ENCODE results near the gene FMOD.

Gene FMOD

GRCh38 chr1:203351037-203351625, at the start of gene FMOD:
Gene FMOD, minus strand, starts transcription at chr1:203351122. Its CDS starts 2,852 bp downstream, at chr1:203348270.
- DNase-seq (ENCODE audit: low spot score) = peak; percentile 56

DNA sequence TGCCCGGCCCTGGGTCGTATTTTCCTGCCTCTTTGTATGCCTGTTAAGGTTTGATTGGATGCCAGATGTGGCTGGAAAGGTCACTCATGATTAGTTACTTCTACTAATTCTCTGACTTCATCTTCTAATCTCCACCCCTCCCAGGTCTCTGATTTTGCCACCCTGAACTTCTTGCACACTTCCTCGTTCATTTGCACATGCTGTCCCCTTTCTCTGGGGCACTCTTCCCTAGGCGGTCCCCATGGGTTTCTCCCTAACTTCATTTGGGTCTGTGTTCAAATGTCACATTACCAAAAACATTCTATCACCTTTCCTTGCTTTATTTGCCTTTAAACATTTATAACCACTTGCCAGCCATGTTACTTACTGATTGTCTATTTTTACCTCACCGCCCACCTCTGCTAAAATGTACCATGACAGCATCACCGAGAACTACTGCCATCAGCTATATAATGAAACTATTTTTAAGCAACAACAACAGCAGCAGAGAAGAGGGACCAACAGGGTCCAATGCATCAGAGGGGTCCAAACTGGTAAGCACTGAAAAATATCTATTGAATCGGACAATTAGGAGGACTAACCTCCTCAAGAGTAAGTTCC, 45.8 kb upstream of the FMOD start:
- no peak for DNase-seq (ENCODE audit: low spot score)

DNA sequence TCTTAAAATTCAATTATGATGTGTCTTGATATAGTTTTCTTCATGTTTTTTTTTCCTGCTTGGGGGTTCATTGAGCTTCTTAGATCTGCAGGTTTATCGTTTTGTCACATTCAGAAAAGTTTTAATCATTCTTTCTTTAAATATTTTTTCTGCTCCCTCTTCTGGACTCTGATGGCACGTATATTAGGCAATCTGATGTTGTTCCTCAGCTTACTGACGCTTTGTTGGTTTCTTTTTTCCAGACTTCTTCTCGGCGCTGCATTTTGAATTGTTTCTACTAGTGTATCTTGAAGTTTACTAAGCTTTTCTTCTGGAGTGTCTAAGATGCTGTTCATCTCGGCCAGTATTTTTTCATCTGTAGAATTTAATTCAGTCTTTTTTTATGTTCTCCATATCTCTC, 44.8 kb upstream of the FMOD start:
- no peak for DNase-seq (ENCODE audit: low spot score)

GRCh38 chr1:203390298-203390697, 39.4 kb upstream of the FMOD start:
- no peak for DNase-seq (ENCODE audit: low spot score)

- no peak for DNase-seq (ENCODE audit: low spot score)
Measured at GRCh38 chr1:203388683-203389082, 37.8 kb upstream of the FMOD start.

GRCh38 chr1:203382026-203382425, 31.1 kb upstream of the FMOD start:
- no peak for DNase-seq (ENCODE audit: low spot score)

DNA sequence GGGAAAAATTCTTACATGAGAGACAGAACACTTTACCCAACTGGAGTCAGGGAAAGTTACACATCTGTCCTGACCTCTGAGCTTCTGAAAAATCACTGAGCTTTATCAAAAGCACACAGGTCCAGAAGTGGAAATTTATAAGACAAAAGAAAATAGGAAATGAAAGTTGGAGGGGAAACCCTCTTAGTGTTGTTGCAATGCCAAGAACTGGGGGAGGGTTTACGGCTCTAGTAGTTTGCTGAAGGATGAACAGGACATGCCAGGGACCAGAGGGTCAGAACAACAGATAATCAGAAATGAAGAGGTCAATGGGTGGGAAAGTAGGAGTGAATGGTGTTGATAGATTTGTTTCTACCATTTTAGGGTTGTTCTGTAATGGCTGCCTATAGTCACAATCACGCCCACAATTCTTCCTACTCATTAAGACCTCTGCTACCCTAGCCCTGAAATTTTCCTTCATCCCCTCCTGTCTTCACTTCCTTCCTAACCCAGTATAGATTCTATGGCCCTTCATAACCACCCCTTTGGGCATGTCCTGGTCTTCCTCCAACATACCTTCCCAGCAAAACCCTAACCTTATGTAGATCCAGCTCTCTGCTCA, 30.3 kb upstream of the FMOD start:
- DNase-seq (ENCODE audit: low spot score) = no peak

DNA sequence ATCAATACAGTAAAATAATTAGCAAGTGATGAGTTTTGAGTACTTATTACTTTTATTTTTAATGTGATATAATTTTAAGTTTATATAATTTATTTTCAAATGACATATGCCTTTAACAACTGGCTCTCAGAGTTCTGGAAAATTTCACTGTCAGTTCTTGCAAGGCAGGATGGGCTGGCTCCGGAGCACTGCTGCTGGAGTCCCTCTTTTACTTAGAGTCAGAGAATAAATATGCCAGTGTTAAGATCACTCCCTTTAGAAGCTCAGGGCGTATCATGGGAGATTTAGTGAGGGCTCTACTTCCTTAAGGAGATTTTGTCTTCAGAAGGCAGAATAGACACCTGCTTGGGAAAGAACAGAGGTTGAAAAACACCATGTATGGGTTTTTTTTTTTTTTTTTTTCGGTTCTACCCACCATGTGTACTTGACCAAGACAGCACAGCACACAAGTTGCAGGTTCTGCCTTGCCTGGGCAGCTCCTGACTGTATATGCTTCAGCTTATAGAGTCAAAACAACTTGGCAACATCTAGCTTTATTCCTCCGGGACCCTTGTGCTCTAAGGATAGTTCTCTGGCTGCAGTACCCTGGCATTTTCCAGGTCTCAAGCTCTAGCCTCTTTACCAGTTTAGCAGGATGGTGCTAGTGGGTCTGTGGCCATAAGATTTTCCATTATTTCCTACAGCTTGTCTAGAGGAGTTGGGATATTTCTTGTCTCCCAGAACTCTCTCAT, 29.7 kb upstream of the FMOD start:
- DNase-seq (ENCODE audit: low spot score) = no peak

DNA sequence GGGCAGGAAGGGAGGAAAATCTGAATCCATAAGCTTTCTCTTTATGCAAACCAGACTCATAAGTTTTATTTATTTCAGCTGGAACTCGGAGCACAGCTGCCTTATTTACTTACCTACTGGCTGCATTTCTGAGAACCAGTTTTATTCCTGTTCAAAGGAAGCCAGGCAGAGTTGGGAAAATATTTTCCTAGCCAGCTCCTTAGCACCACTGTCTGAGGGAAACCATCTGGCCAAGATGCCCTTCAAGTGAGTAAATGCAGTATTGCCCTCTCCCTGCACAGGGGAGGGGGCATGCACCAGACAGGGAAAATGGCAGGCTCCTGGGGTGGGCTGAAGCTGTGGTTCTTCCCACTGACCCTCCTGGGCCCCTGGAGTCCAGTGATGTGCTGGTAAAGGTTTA, 28.9 kb upstream of the FMOD start:
- DNase-seq (ENCODE audit: low spot score) = no peak

DNA sequence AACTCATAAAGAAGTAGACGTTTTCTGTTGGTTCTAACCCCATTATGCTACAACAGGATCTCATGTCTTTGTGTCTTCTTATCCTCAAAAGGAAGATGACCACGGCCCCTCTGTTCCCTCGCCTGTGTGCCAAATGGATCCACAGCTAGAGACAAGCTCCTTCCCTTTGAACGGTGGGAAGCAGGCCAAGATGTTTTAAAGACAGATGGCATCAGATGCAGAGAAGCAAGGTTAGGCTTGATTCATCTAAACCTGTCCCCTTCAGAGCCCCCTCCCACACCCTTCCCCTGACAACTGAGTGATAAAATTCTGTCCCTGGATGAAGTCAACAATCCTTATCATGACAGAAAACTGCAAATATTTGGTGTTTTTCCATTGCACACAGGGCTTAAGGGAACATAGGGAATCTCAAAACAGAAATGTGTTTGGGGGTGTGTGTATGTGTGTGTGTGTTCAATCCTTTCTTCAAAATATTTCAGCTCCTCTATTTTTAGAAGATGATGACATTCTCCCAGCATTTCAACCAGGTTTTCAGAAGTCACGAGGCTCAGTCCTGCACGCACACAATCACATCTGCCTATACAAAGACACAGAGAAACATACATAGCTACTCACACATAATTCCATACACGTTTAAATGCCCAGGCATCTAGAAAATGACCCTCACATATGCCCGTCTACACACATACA, 27.8 kb upstream of the FMOD start:
- DNase-seq (ENCODE audit: low spot score) = peak; percentile 46

DNA sequence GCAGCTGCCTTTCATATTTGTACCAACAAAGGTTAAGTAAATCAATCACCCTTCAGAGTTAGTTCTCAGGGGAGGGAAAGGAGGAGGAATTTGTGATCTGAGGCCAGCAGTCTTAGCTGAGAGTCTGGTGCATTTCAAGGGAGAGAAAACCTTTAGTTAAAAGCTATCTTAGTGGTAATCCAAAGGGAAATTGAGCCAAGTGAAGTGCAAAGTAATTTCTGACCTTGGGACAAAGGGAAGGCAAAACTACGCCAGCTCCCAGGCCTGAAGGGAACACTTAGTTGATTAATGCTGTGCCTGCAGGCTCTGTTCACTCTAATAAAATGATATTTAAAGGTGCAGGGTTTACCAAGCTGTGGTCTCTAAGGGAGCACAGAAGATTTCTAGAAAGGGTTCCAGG, 23.1 kb upstream of the FMOD start:
- no peak for DNase-seq (ENCODE audit: low spot score)

- DNase-seq (ENCODE audit: low spot score) = no peak
Measured at GRCh38 chr1:203373002-203373401, 22.1 kb upstream of the FMOD start.

DNA sequence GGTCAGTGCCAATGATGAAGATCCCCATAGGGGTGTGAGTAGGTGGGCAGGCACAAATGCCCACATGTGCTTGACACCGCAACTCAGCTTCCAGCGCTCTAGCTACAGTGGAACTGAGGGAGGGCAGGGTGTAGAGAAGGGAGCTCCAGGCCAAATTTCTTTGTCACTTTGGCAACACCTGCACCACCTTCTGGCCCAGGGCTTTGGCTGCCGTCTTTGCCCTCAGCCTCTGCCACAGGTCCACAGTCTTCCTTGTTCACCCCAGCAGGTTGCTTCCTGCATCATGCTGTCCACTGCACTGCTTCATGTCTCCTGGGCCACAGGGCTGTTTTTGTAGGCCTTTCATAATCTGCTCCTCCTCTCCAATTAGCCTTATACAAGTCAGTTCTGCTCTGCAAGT, 20.4 kb upstream of the FMOD start:
- DNase-seq (ENCODE audit: low spot score) = no peak

- DNase-seq (ENCODE audit: low spot score) = no peak
Measured at GRCh38 chr1:203369666-203370065, 18.7 kb upstream of the FMOD start.

DNA sequence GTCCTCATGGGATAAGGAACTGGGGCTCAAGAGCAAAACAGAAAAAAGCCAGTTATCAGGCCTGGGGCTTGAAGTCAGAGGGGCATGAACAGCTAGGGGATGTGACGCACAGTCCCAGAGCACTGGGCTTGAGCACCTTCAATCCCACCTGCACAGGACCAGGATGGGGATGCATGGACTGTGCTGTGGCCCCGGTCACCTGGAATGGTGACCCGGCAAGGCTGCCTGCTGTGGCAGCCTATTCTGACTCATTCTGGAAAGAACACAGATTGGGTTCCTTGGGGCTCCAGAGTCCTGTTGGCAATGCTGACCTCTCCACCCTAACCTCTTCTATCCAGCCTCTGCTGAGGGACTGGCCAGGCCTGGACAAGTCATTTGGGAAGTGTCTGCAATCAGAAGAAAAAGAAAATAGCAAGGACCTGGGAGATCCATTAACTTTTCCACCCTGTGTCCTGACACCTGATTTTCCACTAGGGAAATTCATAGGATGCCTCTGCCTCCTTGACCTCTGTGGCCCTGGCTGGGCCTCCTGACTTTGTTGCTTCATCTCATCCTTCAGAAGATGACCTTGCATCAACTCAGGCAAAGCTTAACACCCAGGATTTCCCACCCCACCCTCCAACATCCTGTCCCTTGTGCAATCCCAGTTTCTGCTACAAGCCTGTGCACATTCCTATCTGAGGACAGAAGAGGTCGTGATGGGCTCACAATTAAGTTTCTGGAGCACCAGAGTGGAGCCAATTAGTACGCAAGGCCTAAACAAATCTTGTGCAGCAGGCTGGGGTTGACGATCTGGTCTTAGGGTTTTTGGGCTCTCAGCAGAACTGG, 17.9 kb upstream of the FMOD start:
- DNase-seq (ENCODE audit: low spot score) = peak; percentile 55

GRCh38 chr1:203367057-203367456, 16.1 kb upstream of the FMOD start:
- DNase-seq (ENCODE audit: low spot score) = no peak

DNA sequence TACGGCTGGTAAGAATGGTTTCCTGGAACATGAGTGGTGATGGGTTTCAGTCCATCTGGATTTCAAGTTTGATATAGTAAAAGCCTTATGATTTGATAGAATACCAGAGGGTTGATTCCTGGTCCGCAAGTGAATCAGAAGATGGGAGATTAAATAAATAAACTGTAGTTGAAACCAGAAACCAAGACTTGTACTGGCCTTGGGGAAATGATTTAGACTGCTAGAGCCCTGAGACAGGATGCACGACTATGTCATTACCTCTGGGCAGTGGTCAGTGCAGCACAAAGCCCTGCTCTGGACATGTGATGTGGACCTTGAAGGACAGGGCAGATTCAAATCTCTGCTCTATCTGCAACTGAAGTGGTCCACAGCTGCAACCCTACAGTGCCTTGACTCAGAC, 15.6 kb upstream of the FMOD start:
- DNase-seq (ENCODE audit: low spot score) = no peak

- DNase-seq (ENCODE audit: low spot score) = no peak
Measured at GRCh38 chr1:203364806-203365205, 13.9 kb upstream of the FMOD start.

- DNase-seq (ENCODE audit: low spot score) = no peak
Measured at GRCh38 chr1:203364094-203364801, 13.3 kb upstream of the FMOD start.

- no peak for DNase-seq (ENCODE audit: low spot score)
Measured at GRCh38 chr1:203362720-203363025, 11.8 kb upstream of the FMOD start.
